NCI-H1694 (cell line): ENCODE results near the gene SF3B1.
"Not testable (repeated sequence)": the region's sequence is repeated elsewhere in the genome, so short reads cannot be mapped to it uniquely, and the experiment has no call there.

Experiments used
- DNase-seq: peaks from one replicate; lab custom pipeline; 2025; lab: John Stamatoyannopoulos, UW

The SF3B1 gene

GRCh38 chr2:197378494-197379307 lies 56.1 kb downstream of the SF3B1 start:
- peak; percentile 81 for DNase-seq

- DNase-seq = no peak
Observed at GRCh38 chr2:197378086-197378485, 56.7 kb downstream of the SF3B1 start.

- no peak for DNase-seq
Observed at GRCh38 chr2:197377670-197378069, 57.2 kb downstream of the SF3B1 start.

GRCh38 chr2:197372592-197372991 lies 62.2 kb downstream of the SF3B1 start:
- DNase-seq = no peak

- not testable (repeated sequence) for DNase-seq
Observed at GRCh38 chr2:197370664-197371063, 64.2 kb downstream of the SF3B1 start.

- DNase-seq = no peak
Observed at GRCh38 chr2:197369933-197370320, 64.9 kb downstream of the SF3B1 start.

GRCh38 chr2:197369228-197369932 lies 65.4 kb downstream of the SF3B1 start:
- no peak for DNase-seq

GRCh38 chr2:197368412-197368811 lies 66.4 kb downstream of the SF3B1 start:
- DNase-seq = no peak

- DNase-seq = no peak
Observed at GRCh38 chr2:197363998-197364397, 70.8 kb downstream of the SF3B1 start.

- DNase-seq = no peak
Observed at GRCh38 chr2:197360744-197361156, 74.1 kb downstream of the SF3B1 start.

- DNase-seq = no peak
Observed at GRCh38 chr2:197359859-197360258, 75.0 kb downstream of the SF3B1 start.

- DNase-seq = no peak
Observed at GRCh38 chr2:197358931-197359330, 75.9 kb downstream of the SF3B1 start.

GRCh38 chr2:197357986-197358385 lies 76.8 kb downstream of the SF3B1 start:
- DNase-seq = no peak

GRCh38 chr2:197356136-197356535 lies 78.7 kb downstream of the SF3B1 start:
- DNase-seq = no peak

GRCh38 chr2:197354169-197354558 lies 80.7 kb downstream of the SF3B1 start:
- DNase-seq = no peak

GRCh38 chr2:197353393-197354168 lies 81.2 kb downstream of the SF3B1 start:
- DNase-seq = no peak

GRCh38 chr2:197349699-197350098 lies 85.1 kb downstream of the SF3B1 start:
- DNase-seq = no peak

- DNase-seq = no peak
Observed at GRCh38 chr2:197348721-197349360, 86.0 kb downstream of the SF3B1 start.

- DNase-seq = no peak
Observed at GRCh38 chr2:197345846-197346370, 88.9 kb downstream of the SF3B1 start.

- DNase-seq = not testable (repeated sequence)
Observed at GRCh38 chr2:197343968-197344367, 90.9 kb downstream of the SF3B1 start.

- DNase-seq = no peak
Observed at GRCh38 chr2:197340591-197340990, 94.2 kb downstream of the SF3B1 start.
